HG02884 (cell line): ENCODE results near the gene SPIRE1.

ENCODE experiments used
- ATAC-seq: cut with Tn5 transposase; IDR thresholded peaks from one replicate; pipeline ENCODE4 v1.9.1; 2021; ENCODE audit warnings: mild to moderate bottlenecking, moderate library complexity; ENCODE audit not compliant: unreplicated experiment

Gene SPIRE1

GRCh38 chr18:12455496-12455895 lies 202.4 kb downstream of the SPIRE1 start:
- no peak for ATAC-seq

DNA sequence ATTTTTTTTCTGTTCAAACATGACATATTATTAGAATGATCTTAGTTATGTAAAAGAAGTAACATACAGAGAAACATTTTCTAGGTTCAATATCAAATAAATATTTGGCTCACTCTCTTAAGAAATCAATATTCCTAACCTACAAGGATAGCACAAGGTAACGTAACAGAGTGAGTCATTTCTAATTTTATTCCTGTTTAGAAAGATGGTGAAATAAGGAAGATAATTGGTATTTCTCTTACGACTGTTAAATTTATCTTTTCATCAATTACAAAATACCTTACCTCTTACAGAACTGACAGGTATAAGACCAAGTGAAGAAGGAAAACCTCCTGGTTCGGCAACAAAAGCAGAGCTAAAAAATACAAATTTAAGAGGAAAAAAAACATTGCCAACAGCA lies 205.1 kb downstream of the SPIRE1 start:
- ATAC-seq, result no peak

DNA sequence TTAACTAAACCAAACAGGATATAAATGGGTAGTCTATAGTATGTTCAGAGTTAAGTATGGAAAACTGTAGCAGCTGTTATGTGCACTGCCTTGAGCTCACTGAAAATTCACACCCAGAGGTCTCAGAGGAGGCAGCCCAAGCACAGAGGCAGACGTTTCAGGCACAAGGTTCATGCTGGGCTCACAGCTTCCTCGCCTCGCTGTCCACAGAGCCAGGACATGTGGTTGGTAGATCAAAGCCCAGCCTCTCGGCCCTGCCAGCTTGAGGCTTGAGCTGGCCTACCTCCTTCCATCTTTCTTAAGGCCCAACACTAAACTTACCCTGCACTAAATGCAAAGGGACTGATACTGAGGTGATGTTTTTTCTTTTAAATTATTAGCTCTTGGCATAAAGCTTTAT lies 206.5 kb downstream of the SPIRE1 start:
- ATAC-seq, result no peak

- no peak for ATAC-seq
These were observed 208.7 kb downstream of the SPIRE1 start for GRCh38 chr18:12449051-12449785.

- ATAC-seq, result no peak
These were observed 212.4 kb downstream of the SPIRE1 start for GRCh38 chr18:12445554-12445953.

GRCh38 chr18:12443551-12443950 lies 214.4 kb downstream of the SPIRE1 start:
- ATAC-seq, result no peak

DNA sequence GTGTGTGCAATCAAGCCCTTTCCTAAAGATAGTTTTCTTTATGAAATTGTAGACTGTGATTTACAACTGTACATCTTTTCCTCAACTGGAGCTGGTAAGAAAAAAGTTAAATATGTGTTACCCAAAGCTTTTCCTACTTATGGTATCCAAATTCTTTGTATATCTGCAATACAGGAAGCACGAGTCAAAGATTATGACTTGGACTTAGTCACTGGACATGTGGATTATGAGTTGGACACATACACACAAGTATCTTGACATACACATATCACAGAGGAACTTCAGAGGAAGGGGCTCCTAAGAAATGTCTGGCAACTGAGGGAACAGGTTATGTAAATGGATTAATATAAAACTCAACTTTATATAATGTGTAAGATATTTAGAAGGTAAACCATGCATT lies 215.0 kb downstream of the SPIRE1 start:
- ATAC-seq, result no peak

DNA sequence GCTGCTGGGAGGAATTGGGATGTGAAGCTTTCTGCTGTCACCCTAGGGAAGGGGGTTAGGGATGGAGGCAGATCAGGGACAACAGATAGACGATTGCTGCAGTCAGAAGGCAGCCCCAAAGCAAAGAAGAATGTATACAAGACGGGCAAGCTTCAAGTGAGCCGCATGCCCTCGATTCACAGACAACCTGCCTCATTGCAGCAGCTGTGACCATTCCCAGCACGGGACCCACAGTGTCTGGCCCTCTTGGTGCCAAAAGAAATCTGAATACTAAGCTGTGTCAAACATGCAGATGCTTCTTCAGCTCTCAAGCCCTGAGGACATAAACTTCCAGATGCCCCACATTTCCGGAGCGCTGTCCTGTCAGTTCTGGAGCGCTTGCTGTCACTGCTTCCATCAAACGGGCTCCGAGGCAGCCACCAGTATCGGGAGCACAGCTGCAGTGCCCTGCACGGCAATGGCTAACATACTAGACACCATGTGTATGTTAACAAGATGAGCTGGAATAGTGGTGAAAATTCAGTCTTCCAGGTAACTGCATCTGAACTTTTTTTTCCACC lies 216.4 kb downstream of the SPIRE1 start:
- ATAC-seq, result no peak

DNA sequence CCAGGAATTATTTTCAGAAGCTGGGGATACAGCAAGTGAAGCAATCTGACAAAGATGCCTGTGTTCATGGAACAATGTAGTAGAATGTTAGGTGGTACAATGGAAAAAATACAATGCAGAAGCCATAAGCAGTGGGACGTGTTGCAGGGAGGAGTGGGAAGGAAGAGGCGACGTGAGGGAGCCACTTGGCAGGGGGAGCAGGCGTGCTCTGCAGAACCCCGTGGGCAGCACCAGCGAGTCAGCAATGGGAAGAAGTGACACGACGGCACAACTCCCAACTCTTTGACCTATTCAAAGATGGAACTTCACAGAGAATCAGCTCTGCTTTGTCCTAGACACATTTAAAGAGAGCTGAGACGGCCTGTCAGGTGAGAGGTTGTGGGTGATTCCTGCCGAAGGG lies 219.7 kb downstream of the SPIRE1 start:
- no peak for ATAC-seq

DNA sequence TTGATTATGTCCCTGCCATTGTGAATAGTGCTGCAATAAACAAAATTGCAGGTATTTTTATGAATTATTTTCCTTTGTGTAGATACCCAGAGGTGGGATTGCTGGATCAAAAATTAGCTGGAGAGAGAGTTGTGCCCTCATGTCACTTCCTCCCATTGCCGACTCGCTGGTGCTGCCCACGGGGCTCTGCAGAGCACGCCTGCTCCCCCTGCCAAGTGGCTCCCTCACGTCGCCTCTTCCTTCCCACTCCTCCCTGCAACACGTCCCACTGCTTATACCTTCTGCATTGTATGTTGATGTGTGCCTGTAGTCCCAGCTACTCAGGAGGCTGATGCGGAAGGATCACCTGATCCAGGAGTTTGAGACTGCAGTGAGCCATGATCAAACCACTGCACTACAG lies 222.0 kb downstream of the SPIRE1 start:
- no peak for ATAC-seq

DNA sequence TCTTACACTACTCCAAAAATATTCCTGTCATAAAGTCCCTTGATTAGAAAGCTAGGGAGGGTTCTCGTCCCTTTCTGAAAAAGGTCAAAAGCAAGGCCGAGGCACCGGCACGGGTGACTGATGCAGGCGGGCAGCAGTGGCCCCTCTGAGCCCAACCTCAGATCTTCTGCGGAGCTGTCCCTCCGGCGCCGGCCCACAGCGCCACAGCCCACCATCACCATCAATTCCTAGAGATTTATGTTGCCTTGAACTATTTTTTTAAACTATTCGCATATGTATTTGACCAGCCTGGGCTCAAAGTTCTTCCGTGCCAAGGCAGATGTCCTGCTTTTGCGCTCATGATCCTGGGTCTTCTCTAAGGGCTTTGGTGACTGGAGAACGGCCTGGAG lies 223.4 kb downstream of the SPIRE1 start:
- ATAC-seq, result no peak

GRCh38 chr18:12433829-12434540 lies 223.9 kb downstream of the SPIRE1 start:
- no peak for ATAC-seq

GRCh38 chr18:12432881-12433280 lies 225.0 kb downstream of the SPIRE1 start:
- no peak for ATAC-seq

DNA sequence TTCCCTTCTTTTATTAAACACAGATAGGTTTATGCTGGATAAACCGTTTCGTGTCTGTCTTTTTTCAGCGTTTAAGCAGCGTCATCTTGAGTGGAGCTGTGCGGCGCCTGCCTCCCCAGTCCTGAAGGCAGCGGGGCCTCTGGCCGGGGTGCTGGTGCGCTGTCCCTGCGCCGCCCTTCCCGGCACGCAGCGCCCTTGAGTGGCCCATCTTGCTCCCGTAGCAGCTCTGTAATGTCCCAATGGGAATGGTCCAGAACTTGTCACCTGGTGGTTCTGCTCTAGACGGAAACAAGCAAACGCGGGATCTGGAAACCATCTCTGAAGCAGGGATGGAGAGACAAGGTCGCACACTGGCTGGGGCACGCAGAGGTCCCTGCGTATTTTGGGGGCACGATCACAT lies 225.7 kb downstream of the SPIRE1 start:
- ATAC-seq, result no peak

- ATAC-seq, result no peak
These were observed 226.3 kb downstream of the SPIRE1 start for GRCh38 chr18:12431561-12431960.

DNA sequence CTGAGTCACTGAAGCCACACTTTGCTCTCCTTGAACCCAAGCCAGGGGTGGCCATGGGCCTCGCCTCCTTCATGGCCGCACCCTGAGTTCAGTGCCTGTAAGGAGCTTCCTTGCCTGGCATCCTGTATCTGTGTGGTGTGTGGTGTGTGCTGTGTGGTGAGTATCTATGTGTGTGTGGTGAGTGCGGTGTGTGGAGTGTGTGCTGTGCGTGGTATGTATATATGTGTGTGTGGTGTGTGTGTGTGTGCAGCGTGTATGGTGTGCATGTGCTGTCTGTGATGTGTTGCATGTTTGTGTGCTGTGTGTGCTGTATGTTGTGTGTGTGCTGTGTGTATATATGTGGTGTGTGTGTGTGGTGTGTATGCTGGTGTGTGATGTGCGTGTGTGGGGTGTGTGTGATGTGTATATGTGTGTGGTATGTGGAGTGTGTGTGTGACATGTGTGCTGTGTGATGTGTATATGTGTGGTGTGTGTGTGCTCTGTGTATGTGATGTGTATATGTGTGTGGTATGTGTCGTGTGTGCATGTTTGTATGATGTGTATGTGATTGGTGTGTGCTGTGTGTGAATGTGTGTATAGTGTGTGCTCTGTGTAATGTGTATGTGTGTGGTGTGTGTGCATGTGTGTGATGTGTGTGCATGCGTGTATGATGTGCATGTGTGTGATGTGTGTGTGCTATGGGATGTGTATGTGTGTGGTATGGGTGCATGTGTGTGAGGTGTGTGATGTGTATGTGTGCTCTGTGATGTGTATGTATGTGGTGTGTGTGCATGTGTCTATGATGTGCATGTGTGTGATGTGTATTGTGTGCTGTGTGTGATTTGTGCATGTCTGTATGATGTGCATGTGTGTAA lies 227.5 kb downstream of the SPIRE1 start:
- ATAC-seq, result no peak

- ATAC-seq, result no peak
These were observed 228.4 kb downstream of the SPIRE1 start for GRCh38 chr18:12429556-12429955.

DNA sequence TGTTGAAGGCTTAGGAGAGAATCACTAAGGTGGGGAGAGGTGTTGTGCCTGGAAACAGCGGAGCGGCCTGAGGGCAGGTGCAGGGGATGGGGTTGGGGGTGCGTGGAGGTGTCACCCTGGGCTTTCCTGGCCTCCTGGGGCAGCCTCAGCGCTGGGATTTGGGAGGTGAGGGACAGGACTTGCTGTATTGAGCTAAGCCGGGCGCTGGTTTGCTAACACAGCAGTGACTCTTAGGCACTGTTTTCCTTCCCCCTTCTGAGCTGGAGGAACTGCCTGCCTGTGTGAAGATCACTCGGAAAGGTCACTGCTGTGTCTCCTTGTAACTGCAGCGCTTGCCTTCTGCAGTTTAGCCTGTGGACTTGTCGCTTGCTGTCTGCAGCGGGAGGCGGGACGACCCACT lies 229.0 kb downstream of the SPIRE1 start:
- ATAC-seq, result no peak

GRCh38 chr18:12426924-12427323 lies 231.0 kb downstream of the SPIRE1 start:
- ATAC-seq, result no peak

DNA sequence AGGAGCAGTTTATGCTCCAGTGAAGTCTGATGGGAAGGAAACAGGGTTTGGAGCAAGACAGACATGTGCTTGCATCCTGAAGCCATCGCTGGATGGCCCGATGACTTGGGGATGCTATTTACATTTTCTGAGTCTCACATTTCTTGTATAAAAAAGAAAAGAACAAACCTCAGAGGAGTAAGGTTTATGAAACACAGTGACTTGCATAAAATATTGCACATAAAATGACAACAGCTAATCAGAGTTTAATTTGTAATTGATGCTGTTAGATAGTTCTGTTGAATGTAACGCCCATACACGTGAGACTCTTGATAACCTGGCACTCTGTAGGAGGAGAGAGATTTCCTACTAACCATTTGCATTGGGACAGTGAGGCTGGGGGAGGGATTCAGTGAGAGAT lies 233.7 kb downstream of the SPIRE1 start:
- ATAC-seq, result no peak

GRCh38 chr18:12423820-12424219 lies 234.1 kb downstream of the SPIRE1 start:
- ATAC-seq, result no peak
